HG03095 (cell line): ENCODE results near the gene PRC1.
"Not testable (repeated sequence)": the region's sequence is repeated elsewhere in the genome, so short reads cannot be mapped to it uniquely, and the experiment has no call there.

Experiments
- ATAC-seq: cut with Tn5 transposase; IDR thresholded peaks from one replicate; pipeline ENCODE4 v1.9.1; 2021; ENCODE audit warnings: moderate library complexity; ENCODE audit not compliant: unreplicated experiment

PRC1 gene

GRCh38 chr15:90934949-90935751 is 59.2 kb downstream of the PRC1 start, which contains the start of gene UNC45A:
Gene UNC45A (plus strand): TSS chr15:90935285. CDS start chr15:90935325, 40 bp downstream.
- ATAC-seq: peak; percentile 59

- peak; percentile 38 for ATAC-seq
Measured at GRCh38 chr15:90934256-90934948, 59.9 kb downstream of the PRC1 start.

GRCh38 chr15:90933301-90933700 is 61.0 kb downstream of the PRC1 start:
- no peak for ATAC-seq

DNA sequence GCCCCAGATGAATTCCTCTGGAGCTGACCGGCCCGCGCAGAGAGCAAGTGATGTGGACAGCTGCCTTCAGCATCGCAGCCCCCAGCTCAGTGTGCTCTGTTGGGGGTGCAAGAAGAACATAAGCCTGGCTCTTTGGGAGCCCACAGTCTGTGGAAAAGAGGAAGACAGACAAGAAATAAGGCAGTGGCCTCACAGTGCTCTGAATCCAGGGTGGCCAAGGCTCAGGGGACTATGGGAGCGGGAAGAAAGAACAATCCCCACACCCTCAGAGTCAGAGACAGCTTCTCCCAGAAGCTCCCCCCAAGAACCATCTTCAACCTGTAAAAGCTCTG is 61.7 kb downstream of the PRC1 start:
- ATAC-seq: no peak

- peak; percentile 37 for ATAC-seq
Measured at GRCh38 chr15:90931828-90932659, 62.3 kb downstream of the PRC1 start, which contains the start of gene HDDC3. Gene HDDC3 (minus strand): TSS chr15:90932549. CDS start chr15:90932540, 9 bp downstream.

DNA sequence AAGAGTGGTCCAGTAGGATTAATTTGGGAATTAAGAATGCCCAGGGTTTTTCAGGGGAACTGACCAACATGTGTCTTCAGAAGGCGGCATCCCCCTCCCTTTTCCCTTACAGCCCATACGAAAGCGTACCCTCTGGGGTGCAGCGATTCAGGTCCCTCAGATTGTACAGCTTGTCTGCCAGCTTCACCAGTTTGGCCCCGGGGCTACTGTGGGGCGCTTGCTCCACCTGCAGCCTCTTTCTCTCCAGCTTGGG is 62.8 kb downstream of the PRC1 start:
- ATAC-seq: no peak

GRCh38 chr15:90930861-90931574 is 63.3 kb downstream of the PRC1 start:
- no peak for ATAC-seq

GRCh38 chr15:90929246-90930019 is 64.9 kb downstream of the PRC1 start:
- ATAC-seq: no peak

DNA sequence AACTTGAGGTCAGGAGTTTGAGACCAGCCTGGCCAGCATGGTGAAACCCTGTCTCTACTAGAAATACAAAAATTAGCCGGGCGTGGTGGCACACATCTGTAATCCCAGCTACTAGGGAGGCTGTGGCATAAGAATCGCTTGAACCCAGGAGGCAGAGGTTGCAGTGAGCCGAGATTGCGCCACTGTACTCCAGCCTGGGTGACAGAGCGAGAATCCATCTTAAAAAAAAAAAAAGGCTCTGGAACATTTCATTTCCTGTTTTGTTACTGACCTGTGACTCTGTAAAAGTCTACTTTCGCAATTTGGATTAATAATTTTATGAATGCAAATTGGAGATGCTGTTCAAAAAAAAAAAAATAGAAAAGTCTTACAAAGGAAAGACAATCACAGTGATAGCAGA is 66.2 kb downstream of the PRC1 start:
- not testable (repeated sequence) for ATAC-seq

DNA sequence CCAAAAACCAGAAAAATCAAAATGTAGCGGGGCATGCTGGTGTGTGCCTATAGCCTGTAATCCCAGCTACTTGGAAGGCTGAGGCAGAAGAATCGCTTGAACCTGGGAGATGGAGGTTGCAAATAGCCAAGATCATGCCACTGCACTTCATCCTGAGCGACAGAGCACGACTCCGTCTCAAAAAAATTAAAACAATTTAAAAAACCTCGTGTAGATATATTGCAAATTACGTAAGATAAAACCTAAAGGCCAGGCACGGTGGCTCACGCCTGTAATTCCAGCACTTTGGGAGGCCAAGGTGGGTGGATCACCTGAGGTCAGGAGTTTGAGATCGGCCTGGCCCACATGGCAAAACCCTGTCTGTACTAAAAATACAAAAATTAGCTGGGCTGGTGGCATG is 67.6 kb downstream of the PRC1 start:
- not testable (repeated sequence) for ATAC-seq

DNA sequence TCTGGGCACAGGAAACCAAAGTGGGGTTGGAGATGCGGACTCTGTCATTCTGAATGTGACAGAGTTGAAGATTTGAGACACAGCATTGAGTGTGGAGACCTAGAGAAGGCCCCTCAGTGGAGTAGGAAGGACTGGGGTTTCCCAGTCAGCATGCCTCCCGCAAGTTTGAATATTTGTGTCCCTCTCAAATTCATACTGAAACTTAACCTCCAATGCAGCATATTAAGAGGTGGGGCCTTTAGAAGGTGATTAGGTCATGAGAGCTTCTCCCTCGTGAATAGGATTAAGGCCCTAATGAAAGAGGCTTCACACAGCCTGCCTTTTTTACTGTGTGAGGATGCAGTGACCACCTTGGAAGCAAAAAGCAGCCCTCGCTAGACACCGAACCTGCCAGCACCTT is 70.0 kb downstream of the PRC1 start:
- ATAC-seq: peak; percentile 70

- peak; percentile 87 for ATAC-seq
Measured at GRCh38 chr15:90922712-90923322, 71.5 kb downstream of the PRC1 start.

DNA sequence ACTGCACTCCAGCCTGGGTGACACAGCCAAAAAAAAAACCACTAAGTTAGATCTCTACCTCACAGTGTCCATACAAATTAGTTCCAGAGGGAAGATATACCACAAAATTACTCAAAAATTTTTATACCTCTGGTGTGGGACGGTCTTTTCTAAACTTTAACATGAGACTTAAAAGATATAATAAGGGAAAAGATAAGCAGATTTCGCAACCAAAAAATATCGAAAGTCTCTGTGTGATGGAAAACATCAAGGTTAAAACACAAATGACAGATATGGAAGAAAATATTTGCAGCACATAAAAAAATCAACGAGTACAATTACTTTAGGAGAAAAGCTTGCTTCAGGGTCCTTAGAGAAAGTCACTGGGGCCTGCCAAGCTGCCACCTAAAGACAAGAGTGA is 72.4 kb downstream of the PRC1 start:
- no peak for ATAC-seq

DNA sequence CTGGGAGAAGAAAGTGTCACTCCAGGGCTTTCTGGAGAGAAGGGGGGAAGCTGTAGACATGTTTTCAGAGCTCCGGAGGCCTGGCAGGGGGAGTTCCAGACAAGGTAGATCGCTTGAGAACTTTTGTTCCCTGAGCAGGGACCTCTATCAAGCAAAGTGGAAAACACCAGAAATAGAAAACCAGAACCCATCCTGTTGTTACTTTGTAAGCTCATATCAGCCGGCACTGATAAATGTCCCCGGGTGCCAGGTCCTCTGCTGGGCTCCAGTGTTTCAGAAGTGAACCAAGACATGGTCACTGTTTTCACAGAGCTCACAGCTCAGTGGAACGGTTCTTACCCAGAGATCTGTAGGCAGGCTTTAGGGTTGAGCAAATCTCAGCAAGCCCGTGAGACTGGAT is 75.5 kb downstream of the PRC1 start:
- no peak for ATAC-seq

DNA sequence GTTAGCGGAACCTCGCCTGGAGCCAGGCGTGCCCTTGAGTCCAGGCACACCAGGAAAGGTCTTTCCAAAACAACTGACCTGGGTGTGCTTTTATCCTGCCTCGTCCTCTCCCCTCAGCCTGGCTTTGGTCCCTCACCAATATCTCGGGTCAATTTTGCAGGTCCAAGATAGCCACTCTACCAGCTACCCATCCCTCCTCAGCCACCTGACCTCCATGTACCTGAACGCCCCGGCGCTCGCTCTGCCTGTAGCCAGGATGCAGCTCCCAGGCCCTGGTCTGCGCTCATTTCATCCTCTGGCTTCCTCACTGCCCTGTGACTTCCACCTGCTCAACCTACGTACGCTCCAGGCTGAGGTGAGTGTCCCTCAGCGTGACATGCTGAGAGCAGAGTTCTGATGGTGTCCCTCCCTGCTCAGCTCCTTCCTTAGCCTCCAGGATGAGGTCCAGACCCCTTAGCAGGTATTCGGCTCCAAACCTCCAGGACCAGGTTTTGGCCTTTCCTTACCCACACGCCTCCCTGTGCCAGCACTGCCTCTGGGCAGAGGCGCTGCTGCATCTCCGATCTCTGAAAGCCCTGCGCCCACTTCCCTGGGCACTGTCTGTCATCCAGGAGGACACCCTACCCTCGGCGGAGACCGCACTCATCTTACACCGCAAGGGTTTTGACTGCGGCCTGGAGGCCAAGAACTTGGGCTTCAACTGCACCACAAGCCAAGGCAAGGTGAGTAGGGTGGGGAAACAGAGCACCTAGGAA is 76.1 kb downstream of the PRC1 start:
- no peak for ATAC-seq

DNA sequence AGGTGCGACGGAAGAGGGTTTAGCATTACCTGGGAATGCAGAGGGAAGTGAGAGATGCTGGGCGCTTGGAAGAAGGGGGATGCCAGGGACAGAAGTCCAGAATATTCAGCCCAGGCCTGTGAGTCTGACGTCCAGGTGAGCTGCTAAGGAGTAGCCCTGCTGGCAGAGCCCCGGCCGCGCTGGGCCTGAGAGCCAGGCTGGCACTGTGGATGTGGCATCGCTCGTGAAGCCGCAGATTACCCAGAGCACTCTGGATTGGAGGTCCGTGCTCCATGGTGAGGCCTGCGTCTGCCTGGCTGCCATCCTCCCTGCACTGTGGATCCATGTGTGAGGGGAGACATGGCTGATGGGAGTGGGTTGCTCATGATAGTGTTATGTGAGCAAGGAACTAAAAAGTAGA is 76.8 kb downstream of the PRC1 start:
- ATAC-seq: no peak

DNA sequence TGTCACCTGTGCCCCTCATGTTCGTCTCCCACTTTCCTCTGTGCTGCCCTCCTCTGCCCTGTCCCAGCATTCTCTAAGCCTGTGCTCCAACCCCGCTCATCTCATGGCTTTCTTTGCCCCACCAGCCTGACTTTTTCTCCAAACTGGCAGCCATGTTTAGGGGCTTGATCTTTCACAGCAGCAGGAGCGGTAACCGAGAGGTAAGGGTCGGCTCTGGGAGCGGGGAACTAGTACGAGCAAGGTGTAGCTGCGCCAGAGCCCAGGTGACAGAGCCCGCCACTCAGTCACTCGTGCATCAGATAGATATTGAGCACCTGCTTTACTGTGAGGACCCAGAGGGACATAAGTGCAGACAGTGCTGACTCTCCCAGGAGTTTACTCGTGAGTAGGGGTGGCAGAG is 77.9 kb downstream of the PRC1 start:
- ATAC-seq: no peak
